ENCODE results near the gene XPC. TPM values are rescaled to one million over a fixed set of nuclear protein-coding genes. Genes with fewer than 3 reads are reported as not detected.
A peak's percentile ranks its signal among the peaks of the same experiment; 100 is the strongest.

The XPC gene
- total RNA-seq, 1 experiment from 2014 or later = 57.2 TPM

DNA sequence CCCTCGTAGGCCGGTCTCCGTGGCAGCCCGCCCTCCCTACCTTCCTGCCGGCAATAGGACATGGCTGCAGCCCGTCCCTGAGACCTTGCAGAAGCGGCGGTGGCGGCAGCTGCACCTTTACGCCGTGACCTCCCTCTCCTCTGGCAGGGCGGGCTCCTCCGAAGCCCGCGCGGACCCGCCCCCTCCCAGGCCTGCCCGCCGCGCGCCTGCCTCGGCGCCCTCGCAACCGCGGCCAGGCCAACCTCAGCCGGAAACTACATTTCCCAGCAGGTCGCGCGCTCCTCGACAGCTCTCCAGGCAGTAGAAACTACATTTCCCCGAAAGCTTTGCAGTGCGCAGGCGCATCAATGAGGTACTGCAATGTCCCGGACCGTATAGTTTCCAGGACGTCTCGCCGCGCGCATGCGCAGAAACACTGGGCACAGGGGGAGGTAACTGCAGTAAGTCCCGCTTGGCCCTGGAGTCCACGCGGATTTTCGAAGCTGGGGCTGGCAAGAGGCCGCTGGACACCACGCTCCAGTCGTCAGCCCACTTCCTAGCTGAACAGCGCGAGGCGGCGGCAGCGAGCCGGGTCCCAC, 53.7 kb downstream of the XPC start, which contains the start of the genes CHCHD4 and TMEM43:
CHCHD4 (minus strand) TSS at position 256 of the 578 bp plus-strand sequence; CDS start at position 62, 194 bp downstream.
TMEM43 (plus strand) TSS at position 438 of the 578 bp plus-strand sequence. CDS start 142 bp downstream, outside the sequence.
- ChIA-PET CTCF (interaction anchor here (1.4 to 3.0 kb wide), 2 partner anchors 21 to 228 kb away, joined by 4 to 18 read pairs; no protein-coding TSS in a partner anchor), POLR2A (ENCODE audit: low non-redundant PET) (interaction anchor here (0.8 to 0.9 kb wide), 2 partner anchors 11 to 46 kb away, joined by 3 to 4 read pairs; no protein-coding TSS in a partner anchor)
- intact Hi-C loops (cut with micrococcal nuclease; ENCODE audit: unreplicated experiment) = loop anchor here (5.0 kb wide), 1 partner anchor 53 kb away; the partner anchor contains the start of genes LSM3 and XPC
- no TSS peak for BruUV-seq (replicated peaks)
- Histone ChIP-seq H3K27ac (ENCODE audit: low read depth, low read length, poor library complexity, severe bottlenecking) (peak within 1 kb of the TSS; percentile 83), H3K27me3 (replicated peaks; ENCODE audit: insufficient read depth, low read depth, low read length, poor library complexity) (no peaks in the 10 kb centered on the region), H3K4me3 (ENCODE audit: low read depth, low read length, poor library complexity, severe bottlenecking) (peak within 1 kb of the TSS; percentile 90), H3K4me1 (ENCODE audit: insufficient read depth, low read length, poor library complexity, severe bottlenecking) (peaks cover 19% of the 10 kb centered on the region), H3K36me3 (ENCODE audit: insufficient read depth, low read length, poor library complexity, severe bottlenecking) (peaks cover 24% of the 10 kb centered on the region), H3K9me3 (ENCODE audit: low read depth, low read length, poor library complexity, severe bottlenecking) (no peaks in the 10 kb centered on the region)
- TF ChIP-seq, protein P1, sequence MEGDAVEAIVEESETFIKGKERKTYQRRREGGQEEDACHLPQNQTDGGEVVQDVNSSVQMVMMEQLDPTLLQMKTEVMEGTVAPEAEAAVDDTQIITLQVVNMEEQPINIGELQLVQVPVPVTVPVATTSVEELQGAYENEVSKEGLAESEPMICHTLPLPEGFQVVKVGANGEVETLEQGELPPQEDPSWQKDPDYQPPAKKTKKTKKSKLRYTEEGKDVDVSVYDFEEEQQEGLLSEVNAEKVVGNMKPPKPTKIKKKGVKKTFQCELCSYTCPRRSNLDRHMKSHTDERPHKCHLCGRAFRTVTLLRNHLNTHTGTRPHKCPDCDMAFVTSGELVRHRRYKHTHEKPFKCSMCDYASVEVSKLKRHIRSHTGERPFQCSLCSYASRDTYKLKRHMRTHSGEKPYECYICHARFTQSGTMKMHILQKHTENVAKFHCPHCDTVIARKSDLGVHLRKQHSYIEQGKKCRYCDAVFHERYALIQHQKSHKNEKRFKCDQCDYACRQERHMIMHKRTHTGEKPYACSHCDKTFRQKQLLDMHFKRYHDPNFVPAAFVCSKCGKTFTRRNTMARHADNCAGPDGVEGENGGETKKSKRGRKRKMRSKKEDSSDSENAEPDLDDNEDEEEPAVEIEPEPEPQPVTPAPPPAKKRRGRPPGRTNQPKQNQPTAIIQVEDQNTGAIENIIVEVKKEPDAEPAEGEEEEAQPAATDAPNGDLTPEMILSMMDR (conservative IDR thresholded peaks at IDR 0.05; ENCODE audit: low read depth, low read length) = no peak
- peak; percentile 99 for DNase-seq (ENCODE audit: low spot score)

DNA sequence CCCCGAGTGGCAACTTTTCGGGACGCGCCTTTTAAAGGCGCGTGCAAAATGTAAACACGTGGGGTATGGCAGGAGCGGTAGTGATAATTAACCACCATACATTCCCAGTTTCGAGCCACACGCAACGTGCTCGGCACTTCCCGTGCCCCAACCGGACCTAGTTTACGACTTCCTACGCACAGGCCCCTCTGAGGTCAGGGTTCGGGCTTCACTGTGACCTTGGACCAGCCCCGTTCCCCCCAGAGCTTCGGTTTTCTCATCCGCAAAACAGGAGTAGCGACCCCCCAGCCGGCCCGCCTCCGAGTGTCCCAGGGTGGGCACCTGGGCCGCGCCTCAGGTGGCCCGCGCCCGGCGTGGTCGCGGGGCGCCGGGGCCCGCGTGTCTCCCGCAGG, 54.2 kb downstream of the XPC start:
- TF ChIP-seq, protein P1 (conservative IDR thresholded peaks at IDR 0.05; ENCODE audit: low read depth, low read length) = no peak
- TF ChIP-seq EZH2 (IDR thresholded peaks at IDR 0.05; ENCODE audit: borderline replicate concordance, low read depth, low read length, poor library complexity, severe bottlenecking) = no peak
- BruUV-seq (replicated peaks) = no TSS peak
- POLR2A ChIA-PET (ENCODE audit: low non-redundant PET) = no interaction called here
- CTCF ChIA-PET = interaction anchor here (1.4 to 3.0 kb wide), 2 partner anchors 21 to 227 kb away, joined by 4 to 18 read pairs; no protein-coding TSS in a partner anchor
- Histone ChIP-seq H3K4me1 (ENCODE audit: insufficient read depth, low read length, poor library complexity, severe bottlenecking) (peaks cover 21% of the 10 kb centered on the region), H3K27ac (ENCODE audit: low read depth, low read length, poor library complexity, severe bottlenecking) (peak overlapping the region; percentile 83), H3K36me3 (ENCODE audit: insufficient read depth, low read length, poor library complexity, severe bottlenecking) (peaks cover 20% of the 10 kb centered on the region), H3K4me3 (ENCODE audit: low read depth, low read length, poor library complexity, severe bottlenecking) (peak overlapping the region; percentile 90), H3K27me3 (replicated peaks; ENCODE audit: insufficient read depth, low read depth, low read length, poor library complexity) (no peaks in the 10 kb centered on the region), H3K9me3 (ENCODE audit: low read depth, low read length, poor library complexity, severe bottlenecking) (no peaks in the 10 kb centered on the region)
- peak; percentile 40 for DNase-seq (ENCODE audit: low spot score)
- intact Hi-C loops (cut with micrococcal nuclease; ENCODE audit: unreplicated experiment) = no loop called here

DNA sequence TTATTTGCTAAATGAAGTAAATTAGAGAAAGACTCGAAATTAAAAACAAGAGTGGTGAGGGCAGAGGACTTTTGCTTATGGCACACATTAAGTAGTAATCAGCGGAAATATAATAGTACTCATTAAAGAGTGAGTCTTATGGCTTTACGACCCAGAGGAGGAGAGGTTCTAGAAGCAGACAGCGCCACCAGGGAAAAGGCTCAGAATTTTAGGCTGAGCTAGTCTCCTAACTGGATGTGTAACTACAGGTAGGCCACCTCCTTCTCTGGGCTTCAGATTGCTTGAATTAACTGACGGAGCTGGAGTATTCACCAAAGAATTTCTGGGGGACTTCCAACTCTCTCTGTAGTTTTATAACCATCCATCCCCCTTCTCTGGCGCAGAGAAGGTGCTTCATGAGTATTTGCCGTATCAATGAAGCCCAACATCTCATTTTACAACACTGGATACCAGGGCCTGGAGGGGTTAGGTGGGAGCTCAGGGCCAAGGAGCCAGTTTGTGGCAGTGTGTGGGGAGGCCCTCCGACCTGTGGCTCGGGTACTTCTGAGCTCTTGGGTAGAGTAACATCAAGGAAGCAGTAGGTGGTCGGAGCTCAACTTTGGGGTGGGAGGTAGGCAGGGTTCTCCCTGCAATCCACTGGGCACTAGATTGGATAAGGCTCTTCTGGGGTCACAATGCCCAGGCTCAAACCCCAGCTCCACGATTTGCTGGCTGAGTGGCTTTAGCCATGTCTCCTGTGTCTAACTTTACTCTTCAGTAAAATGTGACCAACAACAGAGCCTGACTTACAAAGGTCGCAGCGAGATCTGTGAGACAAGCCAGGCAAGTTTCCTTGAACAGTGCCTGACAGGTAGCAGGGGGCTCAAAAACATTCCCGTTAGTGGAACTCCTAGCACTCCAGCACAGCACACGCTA, 54.8 kb downstream of the XPC start:
- POLR2A ChIA-PET (ENCODE audit: low non-redundant PET) = interaction anchor here (0.7 kb wide), 1 partner anchor 13 kb away, joined by 3 read pairs; no protein-coding TSS in a partner anchor
- Histone ChIP-seq H3K9me3 (ENCODE audit: low read depth, low read length, poor library complexity, severe bottlenecking) (no peaks in the 10 kb centered on the region), H3K27me3 (replicated peaks; ENCODE audit: insufficient read depth, low read depth, low read length, poor library complexity) (no peaks in the 10 kb centered on the region), H3K4me3 (ENCODE audit: low read depth, low read length, poor library complexity, severe bottlenecking) (peak overlapping the region; percentile 90), H3K4me1 (ENCODE audit: insufficient read depth, low read length, poor library complexity, severe bottlenecking) (peaks cover 27% of the 10 kb centered on the region), H3K27ac (ENCODE audit: low read depth, low read length, poor library complexity, severe bottlenecking) (peak overlapping the region; percentile 83), H3K36me3 (ENCODE audit: insufficient read depth, low read length, poor library complexity, severe bottlenecking) (peaks cover 13% of the 10 kb centered on the region)
- DNase-seq (ENCODE audit: low spot score) = no peak
- BruUV-seq (replicated peaks) = TSS peak; percentile 34
- no peak for TF ChIP-seq EZH2 (IDR thresholded peaks at IDR 0.05; ENCODE audit: borderline replicate concordance, low read depth, low read length, poor library complexity, severe bottlenecking)
- TF ChIP-seq, protein P1 (conservative IDR thresholded peaks at IDR 0.05; ENCODE audit: low read depth, low read length) = 0 out of 2 replicates have a peak, but pooled peaks have one; percentile 23
- intact Hi-C loops (cut with micrococcal nuclease; ENCODE audit: unreplicated experiment) = no loop called here
- CTCF ChIA-PET = interaction anchor here (3.0 kb wide), 1 partner anchor 227 kb away, joined by 18 read pairs; no protein-coding TSS in a partner anchor
